ENCODE measurements around the gene FAH. TPM values are rescaled to one million over a fixed set of nuclear protein-coding genes. Genes with fewer than 3 reads are reported as not detected.

FAH gene
- total and polyA plus RNA-seq, 2 donors (not counting 1 experiment from before 2014, with no cell fraction given) = 1.1 to 5.1 TPM

- Mint-ChIP-seq H3K4me3 (no peak overlapping the region), H3K27ac (no peak overlapping the region), H3K4me1 (no peaks in the 10 kb centered on the region), H3K9me3 (ENCODE audit: insufficient read depth) (no peaks in the 10 kb centered on the region), H3K27me3 (peaks cover 31% of the 10 kb centered on the region)
- Histone ChIP-seq H3K4me3 (ENCODE audit: control extremely low read depth in 1 of 5, extremely low read depth in 1 of 5, insufficient read depth in 1 of 5, low read depth in 2 of 5, low read length in 4 of 5) (no peak overlapping the region), H3K9ac (ENCODE audit: low read length) (no peak overlapping the region), H3K27me3 (replicated peaks in 1 of 4; ENCODE audit: control extremely low read depth in 1 of 4, control insufficient read depth in 3 of 4, insufficient read depth in 4 of 4, low read length in 3 of 4) (peaks cover 0 to 9% (median 2%) of the 10 kb centered on the region in 4 experiments), H2AFZ (ENCODE audit: insufficient read depth, low read depth, low read length, poor library complexity, severe bottlenecking) (no peak overlapping the region), H3K36me3 (replicated peaks in 1 of 2; ENCODE audit: control extremely low read depth in 1 of 2, control insufficient read depth in 1 of 2, extremely low read depth in 1 of 2, insufficient read depth in 2 of 2, low read length in 1 of 2) (no peaks in the 10 kb centered on the region), H3K4me1 (ENCODE audit: control insufficient read depth in 2 of 2, insufficient read depth in 2 of 2, low read length in 2 of 2) (no peaks in the 10 kb centered on the region), H4K20me1 (ENCODE audit: control insufficient read depth, insufficient read depth, low read length, poor library complexity, severe bottlenecking) (no peaks in the 10 kb centered on the region), H3K79me2 (ENCODE audit: control insufficient read depth, insufficient read depth, low read length) (no peaks in the 10 kb centered on the region), H3K27ac (ENCODE audit: low read length in 2 of 2) (no peak overlapping the region), H3K9me3 (ENCODE audit: control extremely low read depth in 1 of 3, control insufficient read depth in 2 of 3, insufficient read depth in 1 of 3, low read length in 2 of 3) (no peaks in the 10 kb centered on the region), H3K4me2 (replicated peaks; ENCODE audit: low read depth, low read length, poor library complexity, severe bottlenecking) (no peak overlapping the region)
- ChIA-PET CTCF (no interaction called here), POLR2A (no interaction called here)
- DNase-seq (no peak), ATAC-seq (ENCODE audit: low read depth) (no peak)
- 93% methylated on average over 24 of the region's 26 CpGs for WGBS (ENCODE audit: insufficient coverage)
- intact Hi-C loops (cut with micrococcal nuclease) = no loop called here
- TF ChIP-seq EZH2 (IDR thresholded peaks at IDR 0.05; ENCODE audit: borderline replicate concordance, insufficient read depth, low read depth, low read length, poor library complexity, severe bottlenecking) = no peak
- TF ChIP-seq, protein P1, sequence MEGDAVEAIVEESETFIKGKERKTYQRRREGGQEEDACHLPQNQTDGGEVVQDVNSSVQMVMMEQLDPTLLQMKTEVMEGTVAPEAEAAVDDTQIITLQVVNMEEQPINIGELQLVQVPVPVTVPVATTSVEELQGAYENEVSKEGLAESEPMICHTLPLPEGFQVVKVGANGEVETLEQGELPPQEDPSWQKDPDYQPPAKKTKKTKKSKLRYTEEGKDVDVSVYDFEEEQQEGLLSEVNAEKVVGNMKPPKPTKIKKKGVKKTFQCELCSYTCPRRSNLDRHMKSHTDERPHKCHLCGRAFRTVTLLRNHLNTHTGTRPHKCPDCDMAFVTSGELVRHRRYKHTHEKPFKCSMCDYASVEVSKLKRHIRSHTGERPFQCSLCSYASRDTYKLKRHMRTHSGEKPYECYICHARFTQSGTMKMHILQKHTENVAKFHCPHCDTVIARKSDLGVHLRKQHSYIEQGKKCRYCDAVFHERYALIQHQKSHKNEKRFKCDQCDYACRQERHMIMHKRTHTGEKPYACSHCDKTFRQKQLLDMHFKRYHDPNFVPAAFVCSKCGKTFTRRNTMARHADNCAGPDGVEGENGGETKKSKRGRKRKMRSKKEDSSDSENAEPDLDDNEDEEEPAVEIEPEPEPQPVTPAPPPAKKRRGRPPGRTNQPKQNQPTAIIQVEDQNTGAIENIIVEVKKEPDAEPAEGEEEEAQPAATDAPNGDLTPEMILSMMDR (IDR thresholded peaks at IDR 0.05) = no peak
These were observed 48.6 kb downstream of the FAH start for GRCh38 chr15:80201256-80202015.

DNA sequence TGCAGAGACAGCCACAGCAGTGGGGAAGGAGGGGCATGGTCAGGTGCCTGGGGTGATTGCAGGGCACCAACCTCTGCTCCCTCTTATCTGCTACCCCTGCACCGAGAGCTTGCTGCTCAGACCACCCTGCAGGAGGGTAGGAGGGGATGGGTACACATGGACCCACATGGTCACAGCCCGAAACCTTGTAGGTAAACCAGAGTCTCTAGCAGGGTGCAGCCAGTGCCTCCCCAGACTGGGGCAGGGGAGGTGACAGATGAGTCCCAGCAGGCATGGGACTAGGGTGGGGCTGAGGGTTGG is 49.2 kb downstream of the FAH start:
- H3K27me3 Mint-ChIP-seq = peaks cover 36% of the 10 kb centered on the region

More for the DNA sequence above, 49.2 kb downstream of the FAH start:
- Histone ChIP-seq H3K36me3 (replicated peaks in 1 of 2; ENCODE audit: control extremely low read depth in 1 of 2, control insufficient read depth in 1 of 2, extremely low read depth in 1 of 2, insufficient read depth in 2 of 2, low read length in 1 of 2) (no peaks in the 10 kb centered on the region), H4K20me1 (ENCODE audit: control insufficient read depth, insufficient read depth, low read length, poor library complexity, severe bottlenecking) (no peaks in the 10 kb centered on the region), H3K4me3 (ENCODE audit: control extremely low read depth in 1 of 5, extremely low read depth in 1 of 5, insufficient read depth in 1 of 5, low read depth in 2 of 5, low read length in 4 of 5) (no peak overlapping the region), H3K27me3 (replicated peaks in 1 of 4; ENCODE audit: control extremely low read depth in 1 of 4, control insufficient read depth in 3 of 4, insufficient read depth in 4 of 4, low read length in 3 of 4) (peaks cover 0 to 9% (median 2%) of the 10 kb centered on the region in 4 experiments), H3K9me3 (ENCODE audit: control extremely low read depth in 1 of 3, control insufficient read depth in 2 of 3, insufficient read depth in 1 of 3, low read length in 2 of 3) (no peaks in the 10 kb centered on the region), H2AFZ (ENCODE audit: insufficient read depth, low read depth, low read length, poor library complexity, severe bottlenecking) (no peak overlapping the region), H3K4me2 (replicated peaks; ENCODE audit: low read depth, low read length, poor library complexity, severe bottlenecking) (no peak overlapping the region), H3K4me1 (ENCODE audit: control insufficient read depth in 2 of 2, insufficient read depth in 2 of 2, low read length in 2 of 2) (no peaks in the 10 kb centered on the region), H3K27ac (ENCODE audit: low read length in 2 of 2) (no peak overlapping the region), H3K79me2 (ENCODE audit: control insufficient read depth, insufficient read depth, low read length) (no peaks in the 10 kb centered on the region), H3K9ac (ENCODE audit: low read length) (no peak overlapping the region)
- intact Hi-C loops (cut with micrococcal nuclease) = no loop called here
- no peaks in the 10 kb centered on the region for H3K4me1 Mint-ChIP-seq
- CTCF ChIA-PET = no interaction called here
- WGBS (ENCODE audit: insufficient coverage) = no CpG with 5 or more reads among the region's 2 CpGs
- no peak for TF ChIP-seq EZH2 (IDR thresholded peaks at IDR 0.05; ENCODE audit: borderline replicate concordance, insufficient read depth, low read depth, low read length, poor library complexity, severe bottlenecking)
- TF ChIP-seq, protein P1 (IDR thresholded peaks at IDR 0.05) = no peak
- H3K27ac Mint-ChIP-seq = no peak overlapping the region
- no peak for DNase-seq
- no peak overlapping the region for H3K4me3 Mint-ChIP-seq
- no peak for ATAC-seq (ENCODE audit: low read depth)
- H3K9me3 Mint-ChIP-seq (ENCODE audit: insufficient read depth) = no peaks in the 10 kb centered on the region
- POLR2A ChIA-PET = no interaction called here
